NCI-H2196 (cell line): Measurements from ENCODE around the gene SULT1C3.

Experiments
- DNase-seq: peaks from one replicate; lab custom pipeline; 2025; ENCODE audit not compliant: unreplicated experiment; lab: John Stamatoyannopoulos, UW

The SULT1C3 gene

DNA sequence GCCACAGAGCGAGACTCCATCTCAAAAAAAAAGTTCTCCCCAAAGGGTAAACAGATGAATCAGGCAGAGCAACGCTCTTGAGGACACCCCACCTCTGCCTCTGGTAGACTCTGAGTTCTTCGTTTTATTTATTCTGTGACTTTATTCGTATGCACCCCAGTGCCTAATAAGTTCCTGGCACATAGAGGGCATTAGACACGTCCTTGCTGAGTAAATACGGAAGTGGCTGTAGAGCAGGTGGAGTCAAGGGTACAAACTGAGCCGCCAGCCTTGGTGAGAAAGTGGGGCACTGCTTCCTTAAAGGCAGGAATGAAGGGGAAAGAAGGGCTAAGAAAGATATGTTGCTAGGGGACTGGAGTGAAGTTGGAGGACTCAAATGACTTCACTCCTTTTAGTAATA is 61.8 kb downstream of the SULT1C3 start:
- DNase-seq = no peak

DNA sequence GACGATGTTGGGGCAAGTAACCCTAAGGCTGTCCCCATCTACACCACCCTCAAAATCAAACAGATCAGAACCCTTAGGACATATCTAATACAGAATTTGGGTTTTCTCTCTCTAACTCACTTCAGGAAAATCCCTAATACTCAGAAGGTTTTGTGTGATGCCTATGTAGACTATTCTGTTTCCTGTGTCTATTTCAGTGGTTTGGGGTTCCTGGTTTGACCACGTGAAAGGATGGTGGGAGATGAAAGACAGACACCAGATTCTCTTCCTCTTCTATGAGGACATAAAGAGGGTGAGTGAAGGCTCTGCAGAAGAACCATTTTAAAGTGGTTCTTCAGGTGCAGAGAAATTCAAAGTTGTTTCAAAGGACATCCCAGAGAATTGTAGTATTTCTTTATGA is 65.2 kb downstream of the SULT1C3 start:
- DNase-seq = no peak

DNA sequence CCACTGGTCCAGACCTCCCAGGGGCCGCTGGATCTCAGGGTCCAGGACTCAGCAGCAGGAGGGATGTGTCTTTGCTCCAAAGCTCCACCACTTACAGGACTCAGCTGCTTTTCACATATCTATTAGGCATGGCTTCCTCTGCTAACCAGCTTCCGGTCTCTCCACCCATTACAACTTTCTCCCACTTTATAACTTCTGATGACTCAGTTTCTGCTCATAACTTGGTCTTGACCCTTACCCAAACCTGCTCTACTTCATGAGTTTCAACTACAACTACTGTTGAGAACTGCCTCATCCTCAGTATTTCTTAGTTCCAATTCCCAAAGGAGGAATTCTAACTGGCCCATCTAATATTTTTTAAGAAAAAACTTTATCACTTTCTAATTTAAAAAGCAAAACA is 66.1 kb downstream of the SULT1C3 start:
- no peak for DNase-seq

DNA sequence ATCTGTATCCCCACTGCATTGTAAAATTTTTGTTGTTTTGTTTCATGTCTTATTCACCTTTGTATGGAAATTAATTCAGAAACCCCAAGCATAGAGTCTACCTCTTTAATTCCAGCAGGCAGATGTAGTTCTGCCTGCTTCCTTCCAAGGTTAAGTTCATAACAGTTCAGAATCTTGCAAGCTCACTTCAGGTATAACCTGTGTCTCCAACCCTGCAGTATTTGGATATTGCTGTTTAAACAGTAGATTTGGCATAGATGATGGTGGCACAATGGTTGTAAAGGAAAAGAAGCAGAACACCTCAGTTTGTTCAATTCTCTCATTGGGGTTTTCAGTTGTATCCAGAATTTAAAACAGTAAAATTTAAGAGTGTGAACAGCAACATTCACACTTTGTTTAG is 70.1 kb downstream of the SULT1C3 start:
- no peak for DNase-seq
